B cell (primary cell): ENCODE measurements around the gene FTO. TPM values are rescaled to one million over a fixed set of nuclear protein-coding genes. Genes with fewer than 3 reads are reported as not detected.

Experiments
- ATAC-seq: fragments of 200-7000 bp; cut with Tn5 transposase; one replicate; pipeline ENCODE4 v1.10.0; 2021; ENCODE audit warnings: low read depth, mild to moderate bottlenecking, moderate number of reproducible peaks, moderate library complexity
- CTCF ChIA-PET: fragments of 350-600 bp; sonication (Branson Sonifier 250); formaldehyde crosslinking; loops from one replicate; lab custom pipeline; 2021; ENCODE audit warnings: antibody characterized with exemption, inconsistent platforms; lab: Charles Lee
- POLR2A ChIA-PET: fragments of 350-600 bp; sonication (Branson Sonifier 250); formaldehyde crosslinking; loops from one replicate; lab custom pipeline; 2021; ENCODE audit warnings: antibody characterized with exemption; lab: Charles Lee
- DNase-seq: peaks from one replicate; pipeline ENCODE4 v3.0.0; 2013
- H2AFZ ChIP-seq: 2 replicates; pipeline ENCODE4 v1.6.1; 2012; ENCODE audit warnings: mild to moderate bottlenecking, low read depth, low read length; ENCODE audit not compliant: insufficient read depth, poor library complexity, severe bottlenecking
- H3K27ac ChIP-seq, 2 donors: 1 replicate in 1 of 2; 2 replicates in 1 of 2; pipeline ENCODE4 v1.5.1; 2012 to 2013; ENCODE audit warnings: low read length in 2 of 2, mild to moderate bottlenecking in 2 of 2, moderate library complexity in 1 of 2
- H3K27me3 ChIP-seq, 4 experiments: fragments of 200-600 bp in 1 of 4; sonication (generic) in 1 of 4; replicated peaks in 1 of 4; 1 replicate in 2 of 4; 2 replicates in 2 of 4; pipeline versions ENCODE4 v1.6.1 to v1.7.0; 2013 to 2016; ENCODE audit warnings: low read length in 3 of 4, mild to moderate bottlenecking in 2 of 4, mixed read lengths in 1 of 4, moderate library complexity in 1 of 4; ENCODE audit not compliant: insufficient read depth in 4 of 4, control insufficient read depth in 3 of 4; ENCODE audit errors: control extremely low read depth in 1 of 4
- H3K36me3 ChIP-seq, 2 experiments: replicated peaks in 1 of 2; 1 replicate in 1 of 2; 2 replicates in 1 of 2; pipeline versions ENCODE4 v1.6.1 to v1.7.1; 2013; ENCODE audit warnings: low read length in 1 of 2; ENCODE audit not compliant: insufficient read depth in 2 of 2, control insufficient read depth in 1 of 2; ENCODE audit errors: control extremely low read depth in 1 of 2, extremely low read depth in 1 of 2
- H3K4me1 ChIP-seq, 2 donors: fragments of 200-600 bp in 1 of 2; sonication (generic) in 1 of 2; 1 replicate in 1 of 2; 2 replicates in 1 of 2; pipeline versions ENCODE4 v1.5.1 to v1.6.1; 2013 to 2017; ENCODE audit warnings: low read length in 2 of 2; ENCODE audit not compliant: control insufficient read depth in 2 of 2, insufficient read depth in 2 of 2
- H3K4me2 ChIP-seq: replicated peaks from 2 replicates; pipeline ENCODE3; 2012; ENCODE audit warnings: mild to moderate bottlenecking, low read depth, low read length; ENCODE audit not compliant: poor library complexity, severe bottlenecking
- H3K4me3 ChIP-seq, 5 experiments: fragments of 200-600 bp in 1 of 5; sonication (generic) in 1 of 5; 1 replicate in 3 of 5; 2 replicates in 2 of 5; pipeline versions ENCODE4 v1.5.1 to v1.7.0; 2011 to 2016; ENCODE audit warnings: low read length in 4 of 5, mild to moderate bottlenecking in 4 of 5, low read depth in 2 of 5, control low read depth in 1 of 5, moderate library complexity in 1 of 5; ENCODE audit not compliant: insufficient read depth in 1 of 5; ENCODE audit errors: control extremely low read depth in 1 of 5, extremely low read depth in 1 of 5
- H3K79me2 ChIP-seq: fragments of 200-600 bp; sonication (generic); one replicate; pipeline ENCODE4 v1.6.0; 2016; ENCODE audit warnings: low read length; ENCODE audit not compliant: control insufficient read depth, insufficient read depth
- H3K9ac ChIP-seq: fragments of 200-600 bp; sonication (generic); 2 replicates; pipeline ENCODE4 v1.6.1; 2017; ENCODE audit warnings: mild to moderate bottlenecking, low read length, moderate library complexity
- H3K9me3 ChIP-seq, 3 donors: one replicate each; pipeline versions ENCODE4 v1.6.1 to v1.7.1; 2013; ENCODE audit warnings: low read length in 2 of 3; ENCODE audit not compliant: control insufficient read depth in 2 of 3, insufficient read depth in 1 of 3; ENCODE audit errors: control extremely low read depth in 1 of 3
- H4K20me1 ChIP-seq: 2 replicates; pipeline ENCODE4 v1.6.0; 2012; ENCODE audit warnings: mild to moderate bottlenecking, low read length; ENCODE audit not compliant: insufficient read depth, control insufficient read depth, poor library complexity, severe bottlenecking
- H3K27ac Mint-ChIP-seq: one replicate; pipeline ENCODE4 v1.8.0; 2021; ENCODE audit warnings: mixed read lengths
- H3K27me3 Mint-ChIP-seq: one replicate; pipeline ENCODE4 v1.8.0; 2021; ENCODE audit warnings: mixed read lengths
- H3K4me1 Mint-ChIP-seq: one replicate; pipeline ENCODE4 v1.8.0; 2021; ENCODE audit warnings: mixed read lengths
- H3K4me3 Mint-ChIP-seq: one replicate; pipeline ENCODE4 v1.8.0; 2021; ENCODE audit warnings: mixed read lengths
- H3K9me3 Mint-ChIP-seq: one replicate; pipeline ENCODE4 v1.8.0; 2022; ENCODE audit warnings: mixed read lengths; ENCODE audit not compliant: insufficient read depth
- EZH2 ChIP-seq: IDR thresholded peaks from 2 replicates; pipeline ENCODE4 v1.6.1; 2012; ENCODE audit warnings: borderline replicate concordance, low read depth, mild to moderate bottlenecking, moderate library complexity, low read length; ENCODE audit not compliant: insufficient read depth, poor library complexity, severe bottlenecking
- whole genome bisulfite sequencing: methylation state at CpG from one replicate; pipeline ENCODE4 v1.1.5; 2013; ENCODE audit warnings: missing lambda C conversion rate; ENCODE audit not compliant: insufficient coverage; 5-methylcytosine and 5-hydroxymethylcytosine counted together
- intact Hi-C: fragments of 100-400 bp; cut with micrococcal nuclease; formaldehyde crosslinking; loops from one replicate; pipeline ENCODE4 v1.10.0; 2022
- polyA plus RNA-seq: library from polyadenylated mRNA; depleted of rRNA; stranded (reverse); fragments of >200 nt; gene quantifications from 2 replicates; pipeline ENCODE4 v1.2.3, GENCODE V29; 2012
- total RNA-seq, 2 donors: library from RNA; stranded (reverse); fragments of 120-200 nt in 1 of 2; gene quantifications; 1 replicate in 1 of 2; 2 replicates in 1 of 2; pipeline versions ENCODE4 v1.2.3 to v1.2.4, GENCODE V29; 2013 to 2022
- TF ChIP-seq, protein P1 (sequence below): fragments of 200-600 bp; IDR thresholded peaks from one replicate; pipeline ENCODE4 v1.8.0; 2022; ENCODE audit warnings: antibody characterized with exemption, mild to moderate bottlenecking

Gene FTO
- total and polyA plus RNA-seq, 2 donors (not counting 1 experiment from before 2014, with no cell fraction given): 26.5 to 68.5 TPM

DNA sequence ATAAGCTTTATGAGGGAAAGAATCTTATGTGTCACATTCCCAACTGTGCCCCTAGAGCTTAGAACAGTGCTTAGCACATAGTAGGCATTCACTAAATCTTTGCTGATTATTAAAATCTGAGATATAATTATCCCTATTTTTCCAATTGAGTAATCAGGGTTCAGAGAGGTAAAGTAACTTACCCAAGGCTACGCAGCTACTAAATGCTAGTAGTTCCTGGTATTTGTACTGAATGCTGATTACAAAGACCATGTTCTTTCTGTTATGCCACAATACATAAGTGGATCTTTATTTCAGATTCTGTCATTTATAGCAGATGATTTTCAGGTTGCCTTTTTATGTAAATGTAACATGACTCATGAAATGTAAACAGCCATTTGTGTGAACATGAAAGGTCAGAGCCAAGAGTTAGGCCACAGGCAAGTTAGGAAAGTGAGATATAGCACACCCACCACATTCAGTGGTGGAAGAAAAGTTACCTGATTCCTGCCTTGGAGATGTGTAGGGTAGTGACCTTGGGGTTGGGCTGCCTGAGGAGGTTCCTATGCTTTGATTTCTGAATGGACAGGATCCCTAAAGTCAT lies 77.2 kb downstream of the FTO start:
- H3K9me3 Mint-ChIP-seq: no peaks in the 10 kb centered on the region
- Histone ChIP-seq H3K4me1 (peaks cover 0 to 2% of the 10 kb centered on the region in 2 donors), H3K4me3 (no peak overlapping the region), H2AFZ (no peak overlapping the region), H3K27ac (no peak overlapping the region), H3K4me2 (no peak overlapping the region), H3K9ac (no peak overlapping the region), H3K9me3 (no peaks in the 10 kb centered on the region), H4K20me1 (peaks cover 11% of the 10 kb centered on the region), H3K36me3 (no peaks in the 10 kb centered on the region), H3K79me2 (peaks cover 74% of the 10 kb centered on the region), H3K27me3 (no peaks in the 10 kb centered on the region)
- whole genome bisulfite sequencing: no CpG with 5 or more reads among the region's 1 CpG
- H3K27me3 Mint-ChIP-seq: no peaks in the 10 kb centered on the region
- no peak for ATAC-seq
- ChIA-PET CTCF (no interaction called here), POLR2A (no interaction called here)
- peaks cover 11% of the 10 kb centered on the region for H3K4me1 Mint-ChIP-seq
- intact Hi-C loops: no loop called here
- TF ChIP-seq, protein P1, sequence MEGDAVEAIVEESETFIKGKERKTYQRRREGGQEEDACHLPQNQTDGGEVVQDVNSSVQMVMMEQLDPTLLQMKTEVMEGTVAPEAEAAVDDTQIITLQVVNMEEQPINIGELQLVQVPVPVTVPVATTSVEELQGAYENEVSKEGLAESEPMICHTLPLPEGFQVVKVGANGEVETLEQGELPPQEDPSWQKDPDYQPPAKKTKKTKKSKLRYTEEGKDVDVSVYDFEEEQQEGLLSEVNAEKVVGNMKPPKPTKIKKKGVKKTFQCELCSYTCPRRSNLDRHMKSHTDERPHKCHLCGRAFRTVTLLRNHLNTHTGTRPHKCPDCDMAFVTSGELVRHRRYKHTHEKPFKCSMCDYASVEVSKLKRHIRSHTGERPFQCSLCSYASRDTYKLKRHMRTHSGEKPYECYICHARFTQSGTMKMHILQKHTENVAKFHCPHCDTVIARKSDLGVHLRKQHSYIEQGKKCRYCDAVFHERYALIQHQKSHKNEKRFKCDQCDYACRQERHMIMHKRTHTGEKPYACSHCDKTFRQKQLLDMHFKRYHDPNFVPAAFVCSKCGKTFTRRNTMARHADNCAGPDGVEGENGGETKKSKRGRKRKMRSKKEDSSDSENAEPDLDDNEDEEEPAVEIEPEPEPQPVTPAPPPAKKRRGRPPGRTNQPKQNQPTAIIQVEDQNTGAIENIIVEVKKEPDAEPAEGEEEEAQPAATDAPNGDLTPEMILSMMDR: no peak
- no peak for TF ChIP-seq EZH2
- H3K4me3 Mint-ChIP-seq: no peak overlapping the region
- DNase-seq: no peak
- H3K27ac Mint-ChIP-seq: no peak overlapping the region

DNA sequence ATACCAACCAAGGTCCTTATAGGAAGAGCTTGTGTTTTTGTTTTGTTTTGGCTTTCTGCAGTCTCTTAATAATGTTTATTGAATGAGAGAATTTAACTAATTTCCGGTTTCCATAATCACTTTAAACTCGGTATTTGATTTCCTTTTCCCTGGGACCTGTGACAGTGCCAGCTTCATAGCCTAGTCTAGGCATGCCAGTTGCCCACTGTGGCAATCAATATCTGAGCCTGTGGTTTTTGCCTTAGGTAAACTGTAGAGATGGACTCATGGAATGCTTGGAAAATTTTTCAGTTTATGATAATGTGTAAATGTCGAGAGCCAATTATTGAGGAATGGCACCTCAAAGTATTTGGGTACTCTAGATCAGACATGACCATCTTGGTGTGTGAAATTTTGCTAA lies 78.2 kb downstream of the FTO start:
- no peak overlapping the region for H3K4me3 Mint-ChIP-seq
- H3K36me3 ChIP-seq: no peaks in the 10 kb centered on the region
- H3K27ac Mint-ChIP-seq: no peak overlapping the region
- no peak overlapping the region for H2AFZ ChIP-seq
- ATAC-seq: no peak
- no peaks in the 10 kb centered on the region for H3K4me1 ChIP-seq
- no peak for DNase-seq
- ChIA-PET CTCF (no interaction called here), POLR2A (no interaction called here)
- intact Hi-C loops: no loop called here
- no peaks in the 10 kb centered on the region for H3K9me3 Mint-ChIP-seq
- H3K9ac ChIP-seq: no peak overlapping the region
- H3K27me3 Mint-ChIP-seq: no peaks in the 10 kb centered on the region
- no peak overlapping the region for H3K27ac ChIP-seq
- H3K4me2 ChIP-seq: no peak overlapping the region
- peaks cover 70% of the 10 kb centered on the region for H3K79me2 ChIP-seq
- H3K4me1 Mint-ChIP-seq: peaks cover 9% of the 10 kb centered on the region
- H3K27me3 ChIP-seq: no peaks in the 10 kb centered on the region
- 100% methylated on average over 1 of the region's 3 CpGs for WGBS
- H4K20me1 ChIP-seq: peaks cover 11% of the 10 kb centered on the region
- no peaks in the 10 kb centered on the region for H3K9me3 ChIP-seq
- H3K4me3 ChIP-seq: no peak overlapping the region
- TF ChIP-seq EZH2: no peak
- TF ChIP-seq, protein P1: no peak
